Vagina (tissue), 2 donors: ENCODE results near the gene EOLA2.

Experiments used
- CTCF ChIP-seq, 3 experiments: fragments of 450-650 bp in 2 of 3; fragments of 200-600 bp in 1 of 3; sonication (generic) in 1 of 3; IDR thresholded peaks; one replicate each; pipeline ENCODE4 v1.5.1; 2017 to 2019; ENCODE audit warnings: antibody characterized with exemption in 3 of 3, mild to moderate bottlenecking in 2 of 3, moderate library complexity in 2 of 3
- POLR2A ChIP-seq, 2 donors: fragments of 450-650 bp; IDR thresholded peaks; one replicate each; pipeline ENCODE4 v1.6.1; 2017; ENCODE audit warnings: antibody characterized with exemption in 2 of 2, mild to moderate bottlenecking in 2 of 2, moderate library complexity in 2 of 2
- POLR2AphosphoS5 ChIP-seq, 2 donors: sonication (generic); formaldehyde crosslinking; IDR thresholded peaks; one replicate each; pipeline ENCODE4 v1.9.0; 2017; ENCODE audit warnings: antibody characterized with exemption in 2 of 2, mild to moderate bottlenecking in 2 of 2, low read depth in 1 of 2; ENCODE audit not compliant: insufficient read depth in 1 of 2

GRCh38 chrX:149982310-149982709 lies 44.0 kb upstream of the EOLA2 start:
- TF ChIP-seq CTCF (IDR thresholded peaks at IDR 0.05) (no peak), POLR2AphosphoS5 (IDR thresholded peaks at IDR 0.05; ENCODE audit: insufficient read depth in 1 of 2, low read depth in 1 of 2) (no peak), POLR2A (IDR thresholded peaks at IDR 0.05) (no peak)
